Gastroesophageal sphincter (tissue), 4 donors: ENCODE data around the gene ABI3BP. TPM values are rescaled to one million over a fixed set of nuclear protein-coding genes. Genes with fewer than 3 reads are reported as not detected.

Experiments used
- ATAC-seq: fragments of 150-250 bp; one replicate; pipeline ENCODE4 v1.9.1; 2016; ENCODE audit warnings: mild to moderate bottlenecking, moderate library complexity
- H3K27ac ChIP-seq, 4 donors: fragments of 200-600 bp; sonication (generic) in 3 of 4; 1 replicate in 3 of 4; 2 replicates in 1 of 4; pipeline ENCODE4 v1.5.1; 2016 to 2019
- H3K27me3 ChIP-seq: fragments of 200-600 bp; sonication (generic); one replicate; pipeline ENCODE4 v1.5.1; 2019
- H3K36me3 ChIP-seq, 2 donors: fragments of 200-600 bp; sonication (generic); one replicate each; pipeline ENCODE4 v1.5.1; 2019; ENCODE audit warnings: control low read depth in 1 of 2
- H3K4me1 ChIP-seq, 3 donors: fragments of 200-600 bp; sonication (generic); 1 replicate in 2 of 3; 2 replicates in 1 of 3; pipeline ENCODE4 v1.5.1; 2016 to 2019; ENCODE audit warnings: control low read depth in 2 of 3
- H3K4me3 ChIP-seq, 2 donors: fragments of 200-600 bp; sonication (generic); one replicate each; pipeline ENCODE4 v1.5.1; 2019; ENCODE audit warnings: mild to moderate bottlenecking in 1 of 2, moderate library complexity in 1 of 2
- H3K9me3 ChIP-seq, 3 donors: fragments of 200-600 bp; sonication (generic); one replicate each; pipeline ENCODE4 v1.5.1; 2017 to 2019; ENCODE audit warnings: control low read depth in 2 of 3
- CTCF ChIP-seq, 4 experiments: fragments of 200-600 bp in 2 of 4; fragments of 450-650 bp in 2 of 4; sonication (generic) in 1 of 4; IDR thresholded peaks; one replicate each; pipeline ENCODE4 v1.5.1; 2017 to 2019; ENCODE audit warnings: antibody characterized with exemption in 4 of 4, mild to moderate bottlenecking in 2 of 4, moderate library complexity in 2 of 4
- EP300 ChIP-seq: sonication (generic); formaldehyde crosslinking; IDR thresholded peaks from one replicate; pipeline ENCODE4 v1.6.1; 2017; ENCODE audit warnings: antibody characterized with exemption, mild to moderate bottlenecking
- POLR2A ChIP-seq, 2 donors: fragments of 450-650 bp; IDR thresholded peaks; one replicate each; pipeline ENCODE4 v1.6.1; 2017; ENCODE audit warnings: antibody characterized with exemption in 2 of 2, mild to moderate bottlenecking in 2 of 2, moderate library complexity in 1 of 2
- POLR2AphosphoS5 ChIP-seq: sonication (generic); formaldehyde crosslinking; IDR thresholded peaks from one replicate; pipeline ENCODE4 v1.6.1; 2017; ENCODE audit warnings: antibody characterized with exemption
- WGBS, 2 donors: methylation state at CpG; one replicate each; pipeline ENCODE4 v1.1.5; 2018; ENCODE audit warnings: low coverage in 1 of 2; 5-methylcytosine and 5-hydroxymethylcytosine counted together
- total RNA-seq, 4 donors: library from RNA; depleted of rRNA; stranded (reverse); fragments of >200 nt; gene quantifications; one replicate each; pipeline ENCODE4 v1.1.0, GENCODE V29; 2016

The ABI3BP gene
- total RNA-seq, 4 donors from 2014 or later, result 59.6 to 158 (median 99.9) TPM

GRCh38 chr3:100748967-100749366, 244.3 kb downstream of the ABI3BP start:
- WGBS, 2 donors, result 58 to 65% methylated on average over 2 of the region's 2 CpGs
- no peaks in the 10 kb centered on the region for H3K9me3 ChIP-seq
- no peak for ATAC-seq
- TF ChIP-seq EP300 (no peak), POLR2AphosphoS5 (no peak), POLR2A (IDR thresholded peaks at IDR 0.05) (no peak)
- peaks cover 0 to 12% (median 0%) of the 10 kb centered on the region in 3 donors for H3K4me1 ChIP-seq
- H3K27me3 ChIP-seq, result no peaks in the 10 kb centered on the region
- H3K4me3 ChIP-seq, result no peak overlapping the region
- H3K36me3 ChIP-seq, result peaks cover 0 to 91% of the 10 kb centered on the region in 2 donors
- no peak overlapping the region for H3K27ac ChIP-seq

DNA sequence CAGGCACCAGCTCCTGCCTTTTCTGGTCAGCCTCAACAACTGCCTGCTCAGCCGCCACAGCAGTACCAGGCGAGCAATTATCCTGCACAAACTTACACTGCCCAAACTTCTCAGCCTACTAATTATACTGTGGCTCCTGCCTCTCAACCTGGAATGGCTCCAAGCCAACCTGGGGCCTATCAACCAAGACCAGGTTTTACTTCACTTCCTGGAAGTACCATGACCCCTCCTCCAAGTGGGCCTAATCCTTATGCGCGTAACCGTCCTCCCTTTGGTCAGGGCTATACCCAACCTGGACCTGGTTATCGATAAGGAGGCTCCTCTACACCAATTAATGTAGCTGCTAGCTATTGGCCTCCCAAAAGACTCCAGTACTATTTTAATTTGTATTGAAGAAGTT, 245.0 kb downstream of the ABI3BP start:
- Histone ChIP-seq H3K36me3 (peaks cover 0 to 83% of the 10 kb centered on the region in 2 donors), H3K4me1 (peaks cover 0 to 8% (median 0%) of the 10 kb centered on the region in 3 donors), H3K4me3 (no peak overlapping the region), H3K9me3 (no peaks in the 10 kb centered on the region), H3K27ac (peak overlapping the region in 2 of 4 donors; percentile 29 to 39), H3K27me3 (no peaks in the 10 kb centered on the region)
- no peak for TF ChIP-seq POLR2A (IDR thresholded peaks at IDR 0.05)
- no peak for TF ChIP-seq CTCF (IDR thresholded peaks at IDR 0.05)
- TF ChIP-seq POLR2AphosphoS5, result no peak
- no peak for TF ChIP-seq EP300
- no peak for ATAC-seq
- WGBS, 2 donors, result 85 to 88% methylated on average over 6 of the region's 6 CpGs

DNA sequence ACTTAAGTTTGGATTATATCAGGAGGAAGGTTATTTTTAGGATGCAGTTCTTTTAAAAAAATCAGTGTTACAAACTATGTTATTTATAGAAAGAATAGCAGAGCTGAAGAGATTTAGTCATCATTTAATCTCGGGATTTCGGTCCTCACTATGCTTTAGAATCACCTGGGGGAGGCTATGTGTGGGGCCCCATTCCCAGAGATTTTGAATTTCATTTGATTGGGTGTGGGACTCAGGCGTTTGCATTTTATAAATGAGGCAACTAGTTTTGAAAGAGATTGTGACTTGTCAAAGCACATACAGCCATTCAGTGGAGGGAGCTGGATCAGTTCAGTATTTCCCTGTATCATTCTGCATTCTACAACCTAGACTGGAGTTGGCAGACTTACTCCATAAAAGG, 247.1 kb downstream of the ABI3BP start:
- Histone ChIP-seq H3K4me3 (no peak overlapping the region), H3K9me3 (no peaks in the 10 kb centered on the region), H3K36me3 (peaks cover 0 to 77% of the 10 kb centered on the region in 2 donors), H3K4me1 (peaks cover 0 to 8% (median 0%) of the 10 kb centered on the region in 3 donors), H3K27ac (peak overlapping the region in 1 of 4 donors; percentile 28), H3K27me3 (no peaks in the 10 kb centered on the region)
- no peak for ATAC-seq
- TF ChIP-seq EP300, result no peak
- WGBS, 2 donors, result 35 to 42% methylated on average over 3 of the region's 3 CpGs

- Histone ChIP-seq H3K36me3 (peaks cover 0 to 77% of the 10 kb centered on the region in 2 donors), H3K4me1 (peaks cover 0 to 8% (median 0%) of the 10 kb centered on the region in 3 donors), H3K27ac (no peak overlapping the region), H3K4me3 (no peak overlapping the region), H3K27me3 (no peaks in the 10 kb centered on the region), H3K9me3 (no peaks in the 10 kb centered on the region)
- ATAC-seq, result no peak
- TF ChIP-seq EP300 (no peak), CTCF (IDR thresholded peaks at IDR 0.05) (no peak), POLR2AphosphoS5 (no peak), POLR2A (IDR thresholded peaks at IDR 0.05) (no peak)
These were observed 247.6 kb downstream of the ABI3BP start for GRCh38 chr3:100745617-100746016.

- WGBS, 2 donors, result 89 to 92% methylated on average over 2 of the region's 2 CpGs
- TF ChIP-seq EP300, result no peak
- no peak for TF ChIP-seq POLR2AphosphoS5
- TF ChIP-seq POLR2A (IDR thresholded peaks at IDR 0.05), result no peak
- no peak for TF ChIP-seq CTCF (IDR thresholded peaks at IDR 0.05)
These were observed 248.6 kb downstream of the ABI3BP start for GRCh38 chr3:100744671-100745070.

GRCh38 chr3:100743535-100743934, 249.7 kb downstream of the ABI3BP start:
- no peak for TF ChIP-seq EP300
- TF ChIP-seq CTCF (IDR thresholded peaks at IDR 0.05), result no peak
- TF ChIP-seq POLR2AphosphoS5, result no peak
- TF ChIP-seq POLR2A (IDR thresholded peaks at IDR 0.05), result no peak
- no peak for ATAC-seq
- Histone ChIP-seq H3K9me3 (no peaks in the 10 kb centered on the region), H3K27ac (no peak overlapping the region), H3K4me1 (peaks cover 0 to 8% (median 0%) of the 10 kb centered on the region in 3 donors), H3K4me3 (no peak overlapping the region), H3K27me3 (no peaks in the 10 kb centered on the region), H3K36me3 (peaks cover 4 to 75% of the 10 kb centered on the region in 2 donors)
- 76 to 82% methylated on average over 3 of the region's 3 CpGs for WGBS, 2 donors

More at GRCh38 chr3:100744671-100745070, 248.6 kb downstream of the ABI3BP start:
- Histone ChIP-seq H3K4me3 (no peak overlapping the region), H3K27me3 (no peaks in the 10 kb centered on the region), H3K27ac (no peak overlapping the region), H3K4me1 (peaks cover 0 to 8% (median 0%) of the 10 kb centered on the region in 3 donors), H3K36me3 (peaks cover 4 to 76% of the 10 kb centered on the region in 2 donors), H3K9me3 (no peaks in the 10 kb centered on the region)
- ATAC-seq, result no peak
